HUES64 (cell line): ENCODE measurements around the gene LMX1B.
"Not testable (repeated sequence)": the region's sequence is repeated elsewhere in the genome, so short reads cannot be mapped to it uniquely, and the experiment has no call there.

Experiments
- H3K27ac ChIP-seq: 2 replicates; pipeline ENCODE4 v1.7.0; 2013; ENCODE audit warnings: low read depth, low read length, inconsistent platforms
- H3K27me3 ChIP-seq: 2 replicates; pipeline ENCODE4 v1.6.1; 2013; ENCODE audit warnings: mild to moderate bottlenecking, low read length; ENCODE audit not compliant: insufficient read depth
- H3K36me3 ChIP-seq: 2 replicates; pipeline ENCODE4 v1.6.1; 2013; ENCODE audit warnings: mild to moderate bottlenecking, low read length; ENCODE audit not compliant: insufficient read depth
- H3K4me1 ChIP-seq: 2 replicates; pipeline ENCODE4 v1.6.1; 2013; ENCODE audit warnings: mild to moderate bottlenecking, low read length, moderate library complexity; ENCODE audit not compliant: insufficient read depth
- H3K4me3 ChIP-seq: 2 replicates; pipeline ENCODE4 v1.5.1; 2013; ENCODE audit warnings: mild to moderate bottlenecking, low read length, moderate library complexity
- H3K9ac ChIP-seq: 2 replicates; pipeline ENCODE4 v1.6.1; 2013; ENCODE audit warnings: mild to moderate bottlenecking, low read depth, low read length
- H3K9me3 ChIP-seq: 2 replicates; pipeline ENCODE4 v1.6.1; 2013; ENCODE audit warnings: low read depth, low read length; ENCODE audit not compliant: insufficient read depth
- WGBS: fragments of 150-250, 120-280 bp; methylation state at CpG from one replicate; pipeline ENCODE4 v1.1.7; 2013; ENCODE audit warnings: missing lambda C conversion rate; 5-methylcytosine and 5-hydroxymethylcytosine counted together

LMX1B gene

GRCh38 chr9:126707083-126707482 is 93.4 kb downstream of the LMX1B start:
- Histone ChIP-seq H3K9me3 (no peaks in the 10 kb centered on the region), H3K4me3 (no peak overlapping the region), H3K36me3 (no peaks in the 10 kb centered on the region), H3K27me3 (peaks cover 35% of the 10 kb centered on the region), H3K27ac (no peak overlapping the region), H3K9ac (no peak overlapping the region), H3K4me1 (peaks cover 18% of the 10 kb centered on the region)
- 92% methylated on average over 4 of the region's 4 CpGs for WGBS

GRCh38 chr9:126707712-126708111 is 94.0 kb downstream of the LMX1B start:
- not testable (repeated sequence) for H3K9me3 ChIP-seq, H3K4me3 ChIP-seq, H3K36me3 ChIP-seq, H3K27ac ChIP-seq, H3K9ac ChIP-seq
- H3K4me1 ChIP-seq = peaks cover 15% of the 10 kb centered on the region
- 92% methylated on average over 10 of the region's 10 CpGs for WGBS
- peaks cover 32% of the 10 kb centered on the region for H3K27me3 ChIP-seq

- H3K27me3 ChIP-seq = peaks cover 32% of the 10 kb centered on the region
- WGBS = 90% methylated on average over 4 of the region's 4 CpGs
- H3K36me3 ChIP-seq = no peaks in the 10 kb centered on the region
- no peak overlapping the region for H3K9ac ChIP-seq
- H3K4me1 ChIP-seq = peaks cover 11% of the 10 kb centered on the region; the same call in 1 of the 2 replicates
- H3K4me3 ChIP-seq = no peak overlapping the region
- no peaks in the 10 kb centered on the region for H3K9me3 ChIP-seq
- H3K27ac ChIP-seq = no peak overlapping the region
These were observed 94.5 kb downstream of the LMX1B start for GRCh38 chr9:126708178-126708577.

- Histone ChIP-seq H3K4me1 (peaks cover 9% of the 10 kb centered on the region; the same call in 1 of the 2 replicates), H3K4me3 (no peak overlapping the region), H3K9me3 (no peaks in the 10 kb centered on the region), H3K27ac (no peak overlapping the region), H3K36me3 (no peaks in the 10 kb centered on the region), H3K27me3 (peaks cover 25% of the 10 kb centered on the region), H3K9ac (no peak overlapping the region)
- WGBS = 86% methylated on average over 3 of the region's 3 CpGs
These were observed 95.5 kb downstream of the LMX1B start for GRCh38 chr9:126709241-126709640.

GRCh38 chr9:126715382-126715781 is 101.7 kb downstream of the LMX1B start:
- Histone ChIP-seq H3K9ac (no peak overlapping the region), H3K9me3 (no peaks in the 10 kb centered on the region), H3K27ac (no peak overlapping the region), H3K4me3 (no peak overlapping the region), H3K36me3 (no peaks in the 10 kb centered on the region), H3K4me1 (peaks cover 8% of the 10 kb centered on the region; the same call in 1 of the 2 replicates), H3K27me3 (no peaks in the 10 kb centered on the region; the same call in 1 of the 2 replicates)

- WGBS = 93% methylated on average over 3 of the region's 5 CpGs
- H3K4me3 ChIP-seq, H3K36me3 ChIP-seq, H3K9me3 ChIP-seq, H3K4me1 ChIP-seq, H3K27me3 ChIP-seq, H3K27ac ChIP-seq, H3K9ac ChIP-seq: not testable (repeated sequence)
These were observed 103.7 kb downstream of the LMX1B start for GRCh38 chr9:126717441-126717840.

GRCh38 chr9:126719618-126720031 is 105.9 kb downstream of the LMX1B start:
- no peak overlapping the region for H3K27ac ChIP-seq
- peaks cover 8% of the 10 kb centered on the region; the same call in 1 of the 2 replicates for H3K4me1 ChIP-seq
- H3K27me3 ChIP-seq = peaks cover 32% of the 10 kb centered on the region
- no peaks in the 10 kb centered on the region for H3K9me3 ChIP-seq
- H3K9ac ChIP-seq = no peak overlapping the region
- H3K4me3 ChIP-seq = no peak overlapping the region
- H3K36me3 ChIP-seq = no peaks in the 10 kb centered on the region
- 11% methylated on average over 6 of the region's 6 CpGs for WGBS

GRCh38 chr9:126720036-126720435 is 106.3 kb downstream of the LMX1B start:
- 73% methylated on average over 5 of the region's 5 CpGs for WGBS
- Histone ChIP-seq H3K27me3 (peaks cover 36% of the 10 kb centered on the region), H3K27ac (no peak overlapping the region; the same call in 1 of the 2 replicates)

GRCh38 chr9:126720661-126721563 is 107.2 kb downstream of the LMX1B start:
- no peak overlapping the region for H3K27ac ChIP-seq
- peaks cover 8% of the 10 kb centered on the region; the same call in 1 of the 2 replicates for H3K4me1 ChIP-seq
- H3K27me3 ChIP-seq = peaks cover 45% of the 10 kb centered on the region
- H3K4me3 ChIP-seq = no peak overlapping the region
- WGBS = 90% methylated on average over 19 of the region's 19 CpGs
- no peaks in the 10 kb centered on the region for H3K36me3 ChIP-seq
- no peaks in the 10 kb centered on the region for H3K9me3 ChIP-seq
- H3K9ac ChIP-seq = no peak overlapping the region

More at GRCh38 chr9:126720036-126720435, 106.3 kb downstream of the LMX1B start:
- no peaks in the 10 kb centered on the region for H3K9me3 ChIP-seq
- H3K4me3 ChIP-seq = no peak overlapping the region
- H3K9ac ChIP-seq = no peak overlapping the region
- no peaks in the 10 kb centered on the region for H3K36me3 ChIP-seq
- peaks cover 8% of the 10 kb centered on the region; the same call in 1 of the 2 replicates for H3K4me1 ChIP-seq

- no peak overlapping the region for H3K4me3 ChIP-seq
- peaks cover 8% of the 10 kb centered on the region; the same call in 1 of the 2 replicates for H3K4me1 ChIP-seq
- peaks cover 51% of the 10 kb centered on the region for H3K27me3 ChIP-seq
- no peaks in the 10 kb centered on the region for H3K36me3 ChIP-seq
- WGBS = 95% methylated on average over 4 of the region's 4 CpGs
- no peaks in the 10 kb centered on the region for H3K9me3 ChIP-seq
- no peak overlapping the region for H3K27ac ChIP-seq
- no peak overlapping the region for H3K9ac ChIP-seq
These were observed 107.8 kb downstream of the LMX1B start for GRCh38 chr9:126721564-126721981.

- WGBS = 1% methylated on average over 45 of the region's 45 CpGs
- Histone ChIP-seq H3K9me3 (no peaks in the 10 kb centered on the region), H3K4me3 (peak overlapping the region; percentile 64), H3K9ac (no peak overlapping the region), H3K27ac (no peak overlapping the region), H3K4me1 (peaks cover 8% of the 10 kb centered on the region; the same call in 1 of the 2 replicates), H3K36me3 (no peaks in the 10 kb centered on the region), H3K27me3 (peaks cover 53% of the 10 kb centered on the region)
These were observed 108.7 kb downstream of the LMX1B start for GRCh38 chr9:126722252-126722921.
